Measurements from ENCODE around the gene ZNF90.

Gene ZNF90

GRCh38 chr19:20165971-20166592 lies 88.3 kb downstream of the ZNF90 start:
- DNase-seq (ENCODE audit: low read depth) = no peak
- H3K4me3 ChIP-seq (replicated peaks; ENCODE audit: low read depth, low read length) = no peak overlapping the region
- no peak for TF ChIP-seq CTCF (IDR thresholded peaks at IDR 0.05; ENCODE audit: low read length, missing control alignments)

GRCh38 chr19:20167020-20167644 lies 89.3 kb downstream of the ZNF90 start, which contains the start of gene ZNF486:
ZNF486 (plus strand) TSS chr19:20167214; CDS start chr19:20167331, 117 bp downstream.
- peak within 1 kb of the TSS; percentile 93 for H3K4me3 ChIP-seq (replicated peaks; ENCODE audit: low read depth, low read length)
- DNase-seq (ENCODE audit: low read depth) = peak; percentile 96
- TF ChIP-seq CTCF (IDR thresholded peaks at IDR 0.05; ENCODE audit: low read length, missing control alignments) = no peak

GRCh38 chr19:20167651-20168122 lies 89.9 kb downstream of the ZNF90 start:
- no peak for TF ChIP-seq CTCF (IDR thresholded peaks at IDR 0.05; ENCODE audit: low read length, missing control alignments)
- H3K4me3 ChIP-seq (replicated peaks; ENCODE audit: low read depth, low read length) = peak overlapping the region; percentile 93
- DNase-seq (ENCODE audit: low read depth) = peak; percentile 65

All from fibroblast of pulmonary artery (primary cell).